T-helper 17 cell (primary cell): ENCODE results near the gene HID1. TPM values are rescaled to one million over a fixed set of nuclear protein-coding genes. Genes with fewer than 3 reads are reported as not detected.
"Not testable (repeated sequence)": the region's sequence is repeated elsewhere in the genome, so short reads cannot be mapped to it uniquely, and the experiment has no call there.

Experiments
- ATAC-seq: fragments of 150-1000 bp; cut with Tn5 transposase; 2 replicates; pipeline ENCODE4 v1.10.0; 2021; ENCODE audit warnings: mild to moderate bottlenecking, moderate library complexity
- DNase-seq, 3 donors: peaks; one replicate each; pipeline versions ENCODE4 v3.0.0 to v3.0.0-alpha.2; 2020 to 2021
- H3K9me3 ChIP-seq: one replicate; pipeline ENCODE4 v1.7.0; 2013; ENCODE audit warnings: low read length, mild to moderate bottlenecking; ENCODE audit not compliant: control insufficient read depth, poor library complexity, severe bottlenecking
- H3K27ac Mint-ChIP-seq: one replicate; pipeline ENCODE4 v1.8.0; 2022; ENCODE audit warnings: mild to moderate bottlenecking, moderate library complexity, mixed read lengths
- H3K27me3 Mint-ChIP-seq: one replicate; pipeline ENCODE4 v1.8.0; 2022; ENCODE audit warnings: mixed read lengths
- H3K36me3 Mint-ChIP-seq: one replicate; pipeline ENCODE4 v1.8.0; 2022; ENCODE audit warnings: low read depth, mixed read lengths
- H3K4me1 Mint-ChIP-seq: one replicate; pipeline ENCODE4 v1.8.0; 2022; ENCODE audit warnings: mild to moderate bottlenecking, mixed read lengths
- H3K4me3 Mint-ChIP-seq: one replicate; pipeline ENCODE4 v1.8.0; 2022; ENCODE audit warnings: mild to moderate bottlenecking, moderate library complexity, mixed read lengths
- total RNA-seq, 4 donors: library from RNA in 2 of 4; stranded (reverse) in 2 of 4; gene quantifications; one replicate each; pipeline ENCODE4 v1.2.3 and lab custom pipeline; 2022 to 2026

HID1 gene
- total RNA-seq, 2 donors from 2014 or later, result 10.6 to 14.9 TPM

DNA sequence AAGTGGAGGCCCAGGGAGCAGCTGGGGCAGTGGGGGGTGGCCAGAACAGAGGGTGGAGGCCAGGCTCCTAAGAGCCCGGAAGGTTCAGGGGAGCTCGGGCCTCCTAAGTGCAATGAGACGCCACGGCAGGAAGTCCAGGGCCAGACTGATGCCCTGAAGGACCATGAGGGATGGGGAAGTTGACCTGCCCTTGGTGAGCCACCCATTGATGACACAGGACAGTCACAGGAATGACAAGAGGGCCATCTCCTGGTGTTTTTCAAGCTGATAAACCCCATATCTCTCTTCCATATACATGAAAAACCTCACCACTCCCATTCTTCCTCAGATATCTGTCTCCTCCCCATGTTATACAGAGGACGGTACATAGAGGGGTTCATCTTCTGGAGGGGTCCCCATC, 34.1 kb upstream of the HID1 start:
- peaks cover 6% of the 10 kb centered on the region for H3K27me3 Mint-ChIP-seq
- H3K4me1 Mint-ChIP-seq, result peaks cover 2% of the 10 kb centered on the region
- H3K4me3 Mint-ChIP-seq, result no peak overlapping the region
- no peaks in the 10 kb centered on the region for H3K9me3 ChIP-seq
- DNase-seq (no peak), ATAC-seq (no peak)
- H3K27ac Mint-ChIP-seq, result no peak overlapping the region
- no peaks in the 10 kb centered on the region for H3K36me3 Mint-ChIP-seq

DNA sequence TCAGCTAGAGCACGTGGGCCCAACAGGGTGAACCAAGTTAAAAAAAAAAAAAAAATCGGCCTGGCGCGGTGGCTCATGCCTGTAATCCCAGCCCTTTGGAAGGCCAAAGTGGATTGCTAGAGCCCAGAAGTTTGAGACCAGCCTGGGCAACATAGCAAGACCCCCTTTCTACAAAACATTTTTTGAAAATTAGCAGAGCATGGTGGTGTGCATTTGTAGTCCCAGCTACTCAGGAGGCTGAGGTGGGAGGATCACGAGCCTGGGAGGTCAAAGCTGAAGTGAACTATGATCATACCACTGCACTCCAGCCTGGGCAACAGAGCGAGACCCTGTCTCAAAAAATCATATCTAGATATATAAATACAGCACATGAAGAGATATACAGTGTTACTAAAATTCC, 33.5 kb upstream of the HID1 start:
- not testable (repeated sequence) for H3K27me3 Mint-ChIP-seq, H3K36me3 Mint-ChIP-seq, H3K27ac Mint-ChIP-seq, H3K4me3 Mint-ChIP-seq, H3K9me3 ChIP-seq, DNase-seq, ATAC-seq, H3K4me1 Mint-ChIP-seq

DNA sequence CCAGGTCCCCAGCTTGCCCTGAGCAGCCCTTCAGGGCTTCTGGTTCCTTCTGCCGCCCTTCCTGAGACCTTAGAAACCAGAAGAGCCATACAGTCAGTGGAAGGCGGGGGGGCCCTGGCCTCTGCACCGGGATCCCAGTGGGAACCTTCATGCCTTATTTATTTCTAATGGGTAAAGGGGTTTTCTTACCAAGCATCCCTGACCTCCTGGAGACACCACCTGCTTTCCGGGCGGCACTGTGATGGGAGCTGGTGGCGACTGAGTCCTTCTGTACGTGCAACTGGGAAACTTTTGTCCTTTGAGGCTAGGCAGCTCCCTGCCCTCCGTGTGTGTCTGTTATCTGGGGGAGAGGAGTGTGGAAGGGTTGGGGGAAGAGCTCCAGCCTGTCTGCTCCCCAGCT, 32.7 kb upstream of the HID1 start:
- H3K27me3 Mint-ChIP-seq, result peaks cover 6% of the 10 kb centered on the region

DNA sequence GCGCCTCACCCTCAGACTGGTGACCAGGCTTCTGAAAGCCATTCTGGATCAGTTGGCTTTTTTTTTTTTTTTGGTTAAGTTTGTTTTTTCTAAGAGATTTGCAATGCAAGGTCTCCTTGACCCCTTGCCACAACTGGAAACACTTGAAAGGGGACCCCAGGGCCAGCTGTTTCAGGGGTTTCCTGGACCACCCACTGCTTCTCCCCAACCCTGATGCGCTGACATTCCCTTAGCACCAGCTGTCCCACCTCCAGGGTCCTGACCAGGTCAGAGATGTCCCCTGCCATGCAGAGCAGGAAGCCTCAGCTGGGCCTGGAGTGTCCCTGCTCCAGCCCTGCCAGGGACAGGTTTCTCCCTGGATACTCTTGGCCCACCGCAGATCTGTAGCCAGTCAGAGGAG, 31.8 kb upstream of the HID1 start:
- Mint-ChIP-seq H3K27ac (no peak overlapping the region), H3K4me3 (no peak overlapping the region), H3K27me3 (peaks cover 6% of the 10 kb centered on the region), H3K36me3 (no peaks in the 10 kb centered on the region), H3K4me1 (peaks cover 2% of the 10 kb centered on the region)
- no peak for ATAC-seq
- H3K9me3 ChIP-seq, result no peaks in the 10 kb centered on the region
- DNase-seq, result no peak

More for the DNA sequence above, 32.7 kb upstream of the HID1 start:
- H3K27ac Mint-ChIP-seq, result no peak overlapping the region
- H3K9me3 ChIP-seq, result no peaks in the 10 kb centered on the region
- no peak overlapping the region for H3K4me3 Mint-ChIP-seq
- no peaks in the 10 kb centered on the region for H3K36me3 Mint-ChIP-seq
- peaks cover 2% of the 10 kb centered on the region for H3K4me1 Mint-ChIP-seq
- ATAC-seq, result no peak
- no peak for DNase-seq

DNA sequence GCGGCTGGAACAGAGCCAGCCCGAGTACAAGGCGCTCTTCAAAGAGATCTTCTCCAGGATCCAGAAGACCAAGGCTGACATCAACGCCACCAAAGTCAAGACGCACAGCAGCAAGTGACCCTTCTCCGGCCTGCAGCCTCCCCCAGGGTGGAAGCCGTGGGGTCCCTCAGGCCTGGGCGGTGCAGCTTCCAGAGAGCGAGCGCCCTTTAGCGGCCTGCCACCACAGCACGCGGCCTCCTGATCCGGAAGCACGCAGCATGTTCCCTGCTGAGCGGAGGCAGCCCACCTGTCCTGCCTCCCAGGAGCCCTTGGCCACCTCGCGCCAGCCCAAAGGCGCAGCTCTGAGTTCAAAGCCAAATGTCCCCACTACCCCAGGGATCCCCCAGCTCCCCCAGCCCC, 31.4 kb upstream of the HID1 start:
- no peak for DNase-seq
- Mint-ChIP-seq H3K36me3 (no peaks in the 10 kb centered on the region), H3K27ac (no peak overlapping the region)

DNA sequence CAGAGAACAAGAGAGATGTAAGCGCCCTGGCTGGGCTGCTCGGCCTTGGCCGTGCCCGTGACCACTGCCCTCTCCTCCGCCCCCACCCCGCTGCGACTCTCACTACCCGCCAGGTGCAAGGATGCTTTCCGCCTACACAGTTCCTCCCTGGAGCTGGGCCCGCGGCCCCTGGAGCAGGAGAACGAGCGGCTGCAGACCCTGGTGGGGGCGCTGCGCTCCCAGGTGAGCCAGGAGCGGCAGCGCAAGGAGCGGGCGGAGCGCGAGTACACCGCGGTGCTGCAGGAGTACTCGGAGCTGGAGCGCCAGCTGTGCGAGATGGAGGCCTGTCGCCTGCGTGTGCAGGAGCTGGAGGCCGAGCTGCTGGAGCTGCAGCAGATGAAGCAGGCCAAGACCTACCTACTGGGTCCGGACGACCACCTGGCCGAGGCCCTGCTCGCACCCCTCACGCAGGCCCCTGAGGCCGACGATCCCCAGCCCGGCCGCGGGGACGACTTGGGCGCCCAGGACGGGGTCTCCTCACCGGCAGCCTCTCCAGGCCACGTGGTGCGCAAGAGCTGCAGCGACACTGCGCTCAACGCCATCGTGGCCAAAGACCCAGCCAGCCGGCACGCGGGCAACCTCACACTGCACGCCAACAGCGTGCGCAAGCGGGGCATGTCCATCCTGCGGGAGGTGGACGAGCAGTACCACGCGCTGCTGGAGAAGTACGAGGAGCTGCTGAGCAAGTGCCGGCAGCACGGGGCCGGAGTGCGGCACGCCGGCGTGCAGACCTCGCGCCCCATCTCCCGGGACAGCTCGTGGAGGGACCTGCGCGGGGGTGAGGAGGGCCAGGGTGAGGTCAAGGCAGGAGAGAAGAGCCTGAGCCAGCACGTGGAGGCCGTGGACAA, 30.8 kb upstream of the HID1 start:
- H3K9me3 ChIP-seq, result no peaks in the 10 kb centered on the region
- Mint-ChIP-seq H3K36me3 (no peaks in the 10 kb centered on the region), H3K4me3 (no peak overlapping the region), H3K27me3 (peaks cover 6% of the 10 kb centered on the region), H3K27ac (no peak overlapping the region), H3K4me1 (peaks cover 7% of the 10 kb centered on the region)
- ATAC-seq, result no peak
- no peak for DNase-seq

More for the DNA sequence above, 31.4 kb upstream of the HID1 start:
- Mint-ChIP-seq H3K27me3 (peaks cover 6% of the 10 kb centered on the region), H3K4me1 (peaks cover 2% of the 10 kb centered on the region), H3K4me3 (no peak overlapping the region)
- no peak for ATAC-seq
- H3K9me3 ChIP-seq, result no peaks in the 10 kb centered on the region

DNA sequence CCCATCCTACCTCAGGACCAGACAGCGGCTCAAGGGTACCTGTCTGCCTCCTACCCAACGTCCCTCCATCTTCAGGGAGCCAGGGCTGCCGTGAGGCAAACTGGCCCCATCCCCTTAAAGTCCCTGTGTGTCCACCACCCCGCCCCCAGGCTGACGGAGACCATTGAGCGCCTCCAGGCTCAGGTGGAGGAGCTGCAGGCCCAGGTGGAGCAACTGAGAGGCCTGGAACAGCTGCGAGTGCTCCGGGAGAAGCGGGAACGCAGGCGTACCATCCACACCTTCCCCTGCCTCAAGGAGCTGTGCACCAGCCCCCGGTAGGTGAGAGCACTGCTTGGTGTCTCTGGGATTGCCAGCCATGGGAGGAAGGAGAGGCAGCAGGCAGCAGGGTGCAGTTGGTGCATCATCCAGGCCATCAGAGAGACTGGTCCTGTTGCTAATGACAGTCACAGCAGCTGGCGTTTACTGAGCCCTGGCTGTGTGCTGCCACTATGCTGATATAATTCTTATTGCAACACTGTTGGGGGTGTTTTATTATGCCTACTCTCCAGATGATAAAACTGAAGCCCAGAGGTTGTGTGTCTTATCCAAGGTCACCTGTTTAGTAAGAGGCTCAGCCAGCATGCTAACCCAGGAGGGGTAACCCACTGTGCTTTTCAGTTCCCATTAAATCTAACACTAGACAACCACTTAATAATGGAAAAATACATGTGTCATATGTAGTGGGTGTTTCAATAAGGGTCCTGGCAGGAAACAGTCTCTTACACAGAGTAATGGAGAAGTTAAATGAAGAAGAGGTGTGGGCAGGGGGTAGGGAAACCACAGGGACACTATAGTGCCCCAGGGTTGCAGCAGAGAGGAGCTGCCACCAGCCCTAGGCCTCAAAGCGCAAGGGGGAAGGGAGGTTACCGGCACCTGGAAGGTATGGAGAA, 29.6 kb upstream of the HID1 start:
- Mint-ChIP-seq H3K4me3 (no peak overlapping the region), H3K27me3 (peaks cover 6% of the 10 kb centered on the region), H3K27ac (no peak overlapping the region), H3K4me1 (peaks cover 8% of the 10 kb centered on the region), H3K36me3 (no peaks in the 10 kb centered on the region)
- no peak for ATAC-seq
- no peak for DNase-seq
- no peaks in the 10 kb centered on the region for H3K9me3 ChIP-seq

DNA sequence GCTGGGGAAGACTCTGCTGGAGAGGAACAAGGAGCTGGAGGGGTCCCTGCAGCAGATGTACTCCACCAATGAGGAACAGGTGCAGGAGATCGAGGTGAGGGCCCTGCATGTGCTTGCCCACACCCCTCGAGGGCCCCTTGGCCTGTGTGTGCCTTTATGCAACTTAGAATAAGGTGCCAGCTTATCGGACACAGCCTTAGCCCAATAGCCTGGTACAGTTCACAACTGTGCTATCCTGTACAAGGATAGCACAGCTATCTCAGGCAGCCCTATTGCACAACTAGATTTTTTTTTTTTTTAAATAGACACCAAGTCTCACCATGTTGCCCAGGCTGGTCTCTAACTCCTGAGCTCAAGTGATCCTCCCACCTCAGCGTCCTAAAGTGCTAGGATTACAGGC, 27.0 kb upstream of the HID1 start:
- Mint-ChIP-seq H3K4me3 (no peak overlapping the region), H3K4me1 (peaks cover 6% of the 10 kb centered on the region), H3K36me3 (no peaks in the 10 kb centered on the region), H3K27me3 (peaks cover 6% of the 10 kb centered on the region), H3K27ac (no peak overlapping the region)
- H3K9me3 ChIP-seq, result no peaks in the 10 kb centered on the region
- no peak for DNase-seq
- no peak for ATAC-seq

DNA sequence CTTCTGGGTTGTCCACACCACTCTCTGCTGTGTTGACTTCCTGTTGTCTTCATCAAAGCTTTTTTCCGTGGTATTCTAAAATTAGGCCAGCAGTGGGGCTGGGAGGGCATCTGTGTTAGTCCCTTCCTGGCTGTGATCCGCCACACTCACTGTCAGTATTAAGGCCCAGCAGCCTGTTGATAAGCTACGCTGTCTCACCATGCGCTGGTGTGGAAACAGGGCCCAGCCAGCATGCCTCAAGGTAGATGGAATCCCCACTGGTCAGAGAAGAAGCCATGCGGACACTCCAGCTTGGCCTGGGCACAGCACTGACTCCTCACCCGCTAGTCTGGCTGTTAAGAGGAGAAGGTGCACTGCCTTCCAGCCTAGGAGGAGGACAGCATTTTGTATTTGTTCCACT, 26.2 kb upstream of the HID1 start:
- Mint-ChIP-seq H3K4me3 (peak overlapping the region; percentile 56), H3K36me3 (no peaks in the 10 kb centered on the region), H3K4me1 (peaks cover 6% of the 10 kb centered on the region), H3K27me3 (peaks cover 6% of the 10 kb centered on the region), H3K27ac (peak overlapping the region; percentile 39)
- no peak for DNase-seq
- no peaks in the 10 kb centered on the region for H3K9me3 ChIP-seq
- peak; percentile 49 for ATAC-seq

DNA sequence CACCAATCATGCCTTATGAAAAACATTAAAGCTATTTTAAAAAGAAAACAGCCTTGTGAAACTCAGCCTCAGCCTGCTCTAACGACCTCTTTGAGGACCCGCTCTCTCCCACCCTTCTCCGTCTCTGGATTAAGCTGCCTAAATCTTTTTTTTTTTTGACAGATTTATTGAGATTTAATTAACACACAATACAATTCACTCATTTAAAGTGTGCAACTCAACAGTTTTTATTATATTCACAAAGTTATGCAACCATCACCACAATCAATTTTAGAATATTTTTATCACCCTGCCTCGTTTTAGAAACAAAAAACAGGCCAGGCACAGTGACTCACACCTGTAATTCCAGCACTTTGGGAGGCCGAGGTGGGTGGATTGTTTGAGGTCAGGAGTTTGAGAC, 23.3 kb upstream of the HID1 start:
- no peak overlapping the region for H3K27ac Mint-ChIP-seq
- DNase-seq (no peak), ATAC-seq (no peak)
- no peak overlapping the region for H3K4me3 Mint-ChIP-seq
- no peaks in the 10 kb centered on the region for H3K9me3 ChIP-seq
- no peaks in the 10 kb centered on the region for H3K36me3 Mint-ChIP-seq
- peaks cover 4% of the 10 kb centered on the region for H3K27me3 Mint-ChIP-seq
- peaks cover 6% of the 10 kb centered on the region for H3K4me1 Mint-ChIP-seq

DNA sequence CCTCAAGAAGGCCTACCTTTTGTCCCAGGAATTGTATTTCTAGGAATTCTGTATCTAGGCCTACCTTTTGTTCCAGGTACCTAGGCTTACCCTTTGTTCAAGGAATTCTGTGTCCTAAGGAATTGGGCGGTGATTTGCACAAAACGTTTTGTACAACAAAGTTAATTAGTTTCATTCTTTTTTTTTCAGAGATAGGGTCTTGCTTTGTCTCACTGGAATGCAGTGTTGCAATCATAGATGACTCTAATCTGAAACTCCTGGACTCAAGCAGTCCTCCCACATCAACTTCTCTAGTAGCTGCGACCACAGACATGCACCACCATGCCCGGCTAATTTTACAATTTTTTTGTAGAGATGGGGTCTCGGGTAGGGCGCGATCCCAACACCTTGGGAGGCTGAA, 21.9 kb upstream of the HID1 start:
- no peak for ATAC-seq
- H3K4me3 Mint-ChIP-seq, result no peak overlapping the region
- no peaks in the 10 kb centered on the region for H3K36me3 Mint-ChIP-seq
- H3K27ac Mint-ChIP-seq, result no peak overlapping the region
- peaks cover 6% of the 10 kb centered on the region for H3K4me1 Mint-ChIP-seq
- no peaks in the 10 kb centered on the region for H3K9me3 ChIP-seq
- DNase-seq, result no peak
- H3K27me3 Mint-ChIP-seq, result peaks cover 4% of the 10 kb centered on the region

DNA sequence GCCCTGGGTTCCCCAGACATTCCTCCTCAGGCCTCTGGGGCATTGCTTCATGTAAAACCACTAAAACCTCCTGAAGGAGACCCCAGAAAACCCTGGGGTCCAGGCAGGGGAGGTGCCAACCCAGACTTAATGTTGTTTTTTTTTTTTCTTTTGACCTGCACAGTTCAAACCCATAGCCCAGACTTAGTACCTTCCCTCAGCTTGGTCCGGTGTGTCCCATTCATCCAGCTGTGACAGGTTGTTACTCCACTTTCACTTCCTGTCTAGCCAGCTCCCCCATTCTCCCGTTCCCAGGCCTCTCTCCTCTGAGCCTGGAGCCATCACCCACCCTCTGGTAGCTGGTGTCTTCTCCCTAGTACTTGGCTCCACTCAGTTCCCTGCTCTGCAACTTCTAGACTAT, 19.7 kb upstream of the HID1 start:
- no peak for DNase-seq
- no peaks in the 10 kb centered on the region for H3K9me3 ChIP-seq
- no peaks in the 10 kb centered on the region for H3K36me3 Mint-ChIP-seq
- peaks cover 3% of the 10 kb centered on the region for H3K4me1 Mint-ChIP-seq
- ATAC-seq, result no peak
- H3K27ac Mint-ChIP-seq, result no peak overlapping the region
- peaks cover 4% of the 10 kb centered on the region for H3K27me3 Mint-ChIP-seq
- H3K4me3 Mint-ChIP-seq, result no peak overlapping the region

DNA sequence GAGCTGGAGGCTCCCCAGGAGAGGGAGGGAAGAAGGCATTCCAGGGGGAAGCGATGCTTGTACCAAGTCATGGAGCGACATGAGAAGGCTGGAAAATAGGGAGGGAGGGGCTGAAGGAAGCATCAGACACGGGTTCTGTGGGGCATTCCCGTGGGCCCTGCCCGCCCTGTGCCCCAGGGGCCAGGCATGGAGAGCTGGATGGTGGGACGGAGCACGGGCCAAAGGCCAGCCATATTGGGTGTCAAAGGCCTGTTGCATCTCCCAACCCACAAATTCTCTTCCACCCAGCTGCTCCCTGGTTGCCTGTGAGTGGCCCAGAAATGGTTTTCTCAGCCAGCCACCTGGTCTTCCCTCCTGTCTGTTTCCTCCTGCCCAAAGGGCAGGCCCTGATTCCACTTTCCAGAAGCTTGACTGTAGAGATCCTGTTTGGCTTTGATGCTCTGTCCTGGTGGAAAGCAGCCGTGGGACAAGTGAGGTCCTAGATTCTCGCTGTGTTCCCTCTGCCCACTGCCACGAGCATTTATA, 18.1 kb upstream of the HID1 start:
- no peaks in the 10 kb centered on the region for H3K9me3 ChIP-seq
- Mint-ChIP-seq H3K4me3 (no peak overlapping the region), H3K36me3 (no peaks in the 10 kb centered on the region), H3K4me1 (peaks cover 8% of the 10 kb centered on the region), H3K27ac (no peak overlapping the region), H3K27me3 (peaks cover 4% of the 10 kb centered on the region)
- ATAC-seq (no peak), DNase-seq (no peak)
